IPS DF 6.9 (cell line): ENCODE data around the gene SERF2.
"Not testable (repeated sequence)": the region's sequence is repeated elsewhere in the genome, so short reads cannot be mapped to it uniquely, and the experiment has no call there.

Source experiments
- DNase-seq: peaks from one replicate; pipeline ENCODE4 v3.0.0-alpha.2; 2013; ENCODE audit warnings: low read depth, low spot score
- H3K27ac ChIP-seq: one replicate; pipeline ENCODE4 v1.5.1; 2013; ENCODE audit warnings: low read length, control low read depth
- H3K27me3 ChIP-seq: 2 replicates; pipeline ENCODE4 v1.6.1; 2013; ENCODE audit warnings: mild to moderate bottlenecking, low read length; ENCODE audit not compliant: control insufficient read depth, insufficient read depth
- H3K36me3 ChIP-seq: 2 replicates; pipeline ENCODE4 v1.6.1; 2013; ENCODE audit warnings: low read length; ENCODE audit not compliant: control insufficient read depth, insufficient read depth
- H3K4me1 ChIP-seq: 2 replicates; pipeline ENCODE4 v1.6.1; 2013; ENCODE audit warnings: low read length; ENCODE audit not compliant: control insufficient read depth, insufficient read depth
- H3K4me3 ChIP-seq: 2 replicates; pipeline ENCODE4 v1.5.1; 2013; ENCODE audit warnings: mild to moderate bottlenecking, low read length
- H3K9me3 ChIP-seq: 2 replicates; pipeline ENCODE4 v1.6.1; 2013; ENCODE audit warnings: low read length, inconsistent platforms; ENCODE audit not compliant: control insufficient read depth, insufficient read depth
- WGBS: extraction: QIAGEN DNeasy Blood & Tissue Kit; methylation state at CpG from one replicate; pipeline ENCODE4 v1.1.7; 2013; ENCODE audit warnings: mixed read lengths, missing lambda C conversion rate; ENCODE audit not compliant: insufficient read length, insufficient coverage; 5-methylcytosine and 5-hydroxymethylcytosine counted together

SERF2 gene

DNA sequence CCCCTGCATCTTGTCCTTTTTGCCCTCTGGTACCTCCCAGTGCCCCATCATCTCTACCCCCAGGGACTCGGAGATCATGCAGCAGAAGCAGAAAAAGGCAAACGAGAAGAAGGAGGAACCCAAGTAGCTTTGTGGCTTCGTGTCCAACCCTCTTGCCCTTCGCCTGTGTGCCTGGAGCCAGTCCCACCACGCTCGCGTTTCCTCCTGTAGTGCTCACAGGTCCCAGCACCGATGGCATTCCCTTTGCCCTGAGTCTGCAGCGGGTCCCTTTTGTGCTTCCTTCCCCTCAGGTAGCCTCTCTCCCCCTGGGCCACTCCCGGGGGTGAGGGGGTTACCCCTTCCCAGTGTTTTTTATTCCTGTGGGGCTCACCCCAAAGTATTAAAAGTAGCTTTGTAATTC, 1.5 kb downstream of the SERF2 start:
- no peaks in the 10 kb centered on the region for H3K27me3 ChIP-seq
- peaks cover 17% of the 10 kb centered on the region for H3K36me3 ChIP-seq
- DNase-seq, result no peak
- no peaks in the 10 kb centered on the region for H3K9me3 ChIP-seq
- H3K27ac ChIP-seq, result no peak overlapping the region
- WGBS, result no CpG with 5 or more reads among the region's 10 CpGs
- peaks cover 11% of the 10 kb centered on the region; the same call in 1 of the 2 replicates for H3K4me1 ChIP-seq
- no peak overlapping the region for H3K4me3 ChIP-seq

DNA sequence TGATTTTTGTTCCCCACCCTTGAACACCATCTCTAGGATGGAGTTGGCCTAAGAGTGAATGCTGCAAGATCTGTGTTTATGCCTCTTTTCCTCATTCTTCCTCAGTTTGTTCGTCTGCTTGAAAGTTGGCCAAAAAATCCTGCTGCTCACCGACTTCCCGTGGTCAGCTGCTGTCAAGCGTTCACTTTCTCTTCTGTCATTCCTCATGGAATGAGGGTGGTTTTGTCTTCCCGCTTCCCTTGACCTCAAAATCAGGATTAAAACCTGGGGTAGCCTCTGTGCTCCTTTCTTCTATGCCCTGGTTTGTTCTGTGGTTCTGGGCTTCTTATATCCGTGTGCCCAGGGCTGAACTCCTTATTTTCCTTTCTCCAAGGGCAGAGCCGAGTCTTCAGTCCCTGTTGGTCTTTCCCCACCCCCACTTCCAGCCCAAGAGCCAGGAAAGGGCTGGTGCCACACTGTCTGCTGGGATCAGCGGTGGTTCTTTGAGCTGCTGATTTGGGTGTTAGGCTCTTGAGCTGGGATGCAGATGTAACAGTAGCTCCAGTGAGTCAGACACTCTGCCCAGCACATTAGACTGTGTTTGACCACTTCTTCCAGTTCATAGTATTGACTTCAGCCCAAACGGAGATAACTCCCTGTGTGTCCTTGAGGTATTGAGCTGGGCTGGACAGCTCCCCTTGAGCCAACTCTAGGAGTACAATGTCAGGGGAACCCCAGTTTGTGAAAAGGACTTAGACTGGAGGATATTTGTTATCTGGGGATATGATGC, 2.3 kb downstream of the SERF2 start:
- no peaks in the 10 kb centered on the region for H3K27me3 ChIP-seq
- H3K9me3 ChIP-seq, result no peaks in the 10 kb centered on the region
- H3K4me3 ChIP-seq, result no peak overlapping the region
- no CpG with 5 or more reads among the region's 9 CpGs for WGBS
- DNase-seq, result no peak
- no peak overlapping the region for H3K27ac ChIP-seq
- H3K4me1 ChIP-seq, result peaks cover 12% of the 10 kb centered on the region; the same call in 1 of the 2 replicates
- H3K36me3 ChIP-seq, result peaks cover 23% of the 10 kb centered on the region

DNA sequence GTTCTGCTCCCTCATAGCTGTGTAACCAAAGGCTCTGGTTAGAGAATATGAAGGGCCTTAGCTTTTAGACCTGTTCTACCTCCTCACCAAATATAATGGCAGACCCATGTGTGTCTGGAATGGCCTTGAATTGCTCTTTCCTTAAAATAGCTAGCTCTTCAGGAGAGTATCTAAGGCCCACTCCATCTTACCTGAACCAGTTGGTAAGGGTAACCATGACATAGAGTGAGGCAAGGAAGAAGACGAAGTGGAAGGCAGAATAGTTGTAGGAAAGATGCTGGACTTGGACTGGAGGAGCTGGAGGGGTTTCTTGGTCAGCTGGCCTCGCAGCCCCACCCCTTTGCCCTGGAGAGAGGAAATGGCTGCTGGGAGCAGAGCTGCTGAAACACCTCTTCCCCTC, 3.1 kb downstream of the SERF2 start:
- peaks cover 16% of the 10 kb centered on the region; the same call in 1 of the 2 replicates for H3K4me1 ChIP-seq
- no peaks in the 10 kb centered on the region for H3K27me3 ChIP-seq
- H3K36me3 ChIP-seq, result peaks cover 23% of the 10 kb centered on the region
- H3K9me3 ChIP-seq, result no peaks in the 10 kb centered on the region
- WGBS, result no CpG with 5 or more reads among the region's 2 CpGs
- no peak overlapping the region for H3K27ac ChIP-seq
- H3K4me3 ChIP-seq, result no peak overlapping the region
- no peak for DNase-seq

DNA sequence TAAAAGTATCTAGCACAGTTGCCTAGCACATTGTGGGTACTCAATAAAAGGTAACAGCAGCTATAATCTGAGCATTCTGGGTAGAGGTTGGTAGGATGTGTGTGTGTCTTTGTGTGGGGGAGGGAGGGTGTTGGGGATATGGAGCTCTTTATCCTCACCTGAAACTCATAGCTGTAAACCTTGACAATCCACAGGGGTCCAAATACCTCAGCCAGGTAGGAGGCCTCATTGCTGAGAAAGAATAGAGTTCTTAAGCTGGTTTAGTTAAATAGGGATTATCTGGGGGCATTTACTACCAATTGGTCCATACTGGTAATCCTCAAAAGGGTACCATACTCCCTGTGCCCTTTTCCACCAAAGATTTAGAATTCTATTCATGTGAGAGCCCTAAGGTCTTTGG, 3.9 kb downstream of the SERF2 start:
- H3K9me3 ChIP-seq, result no peaks in the 10 kb centered on the region
- DNase-seq, result no peak
- H3K4me1 ChIP-seq, result peaks cover 17% of the 10 kb centered on the region; the same call in 1 of the 2 replicates
- H3K36me3 ChIP-seq, result peaks cover 23% of the 10 kb centered on the region
- H3K4me3 ChIP-seq, result no peak overlapping the region
- H3K27me3 ChIP-seq, result no peaks in the 10 kb centered on the region
- H3K27ac ChIP-seq, result no peak overlapping the region

DNA sequence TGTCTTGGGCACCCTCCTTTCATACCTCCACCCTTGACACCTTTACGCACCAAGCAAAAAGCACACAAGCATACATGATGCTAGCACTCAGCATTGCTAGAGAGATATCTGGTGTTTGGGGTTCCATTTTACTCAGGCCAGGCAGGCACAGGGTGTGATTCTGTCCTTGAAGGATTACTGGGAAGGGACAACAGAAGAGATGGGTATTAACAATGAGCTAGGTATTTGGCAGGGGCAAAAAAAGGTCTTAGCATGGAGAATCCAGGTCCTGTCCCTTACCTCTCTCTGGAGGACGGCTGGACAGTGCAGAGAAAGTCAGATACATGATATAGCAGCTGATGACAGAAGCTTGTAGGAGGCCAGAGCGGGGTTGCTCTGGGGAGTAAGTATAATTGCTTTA, 4.4 kb downstream of the SERF2 start:
- H3K27ac ChIP-seq, result no peak overlapping the region
- WGBS, result no CpG with 5 or more reads among the region's 3 CpGs
- peaks cover 23% of the 10 kb centered on the region for H3K36me3 ChIP-seq
- no peak for DNase-seq
- H3K4me1 ChIP-seq, result peaks cover 17% of the 10 kb centered on the region; the same call in 1 of the 2 replicates
- no peaks in the 10 kb centered on the region for H3K27me3 ChIP-seq
- no peaks in the 10 kb centered on the region for H3K9me3 ChIP-seq
- H3K4me3 ChIP-seq, result no peak overlapping the region

DNA sequence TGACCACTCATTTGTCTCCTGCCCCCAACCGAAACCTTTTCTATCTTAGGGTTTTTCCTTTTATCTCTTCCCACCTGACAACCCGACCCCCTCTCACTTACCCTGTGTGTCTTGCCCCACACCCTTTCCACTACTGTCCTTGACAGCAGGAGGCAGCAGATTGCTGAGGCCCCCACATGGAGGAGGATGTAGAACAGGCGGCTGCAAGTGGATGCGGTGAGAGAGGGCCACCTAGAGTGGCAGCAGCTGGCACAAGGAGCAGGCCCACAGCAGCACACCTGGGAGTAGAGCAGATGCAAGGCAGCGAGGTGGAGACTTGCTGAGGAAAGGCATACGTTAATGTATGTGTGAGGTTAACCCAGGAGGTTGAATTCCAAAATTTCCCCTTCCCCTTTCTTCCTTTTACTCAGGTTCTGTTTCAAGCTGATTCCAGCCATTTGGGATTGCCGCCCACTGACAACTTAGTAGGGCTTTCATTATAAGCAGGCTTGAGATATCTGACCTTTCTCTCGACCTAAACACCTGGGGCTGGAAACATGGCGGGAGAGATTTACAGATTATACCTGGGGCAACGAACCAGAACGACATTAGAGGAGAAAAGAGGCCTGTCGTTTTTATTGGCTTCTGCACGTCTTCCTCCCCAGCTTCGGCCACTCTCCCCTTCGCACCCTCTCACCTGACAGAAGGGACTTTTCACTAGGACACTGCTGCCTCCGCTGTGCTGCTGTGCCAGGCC, 7.3 kb downstream of the SERF2 start:
- no peak for DNase-seq
- H3K27ac ChIP-seq, result no peak overlapping the region
- WGBS, result no CpG with 5 or more reads among the region's 16 CpGs
- no peak overlapping the region for H3K4me3 ChIP-seq
- H3K9me3 ChIP-seq, result no peaks in the 10 kb centered on the region
- H3K4me1 ChIP-seq, result peaks cover 13% of the 10 kb centered on the region; the same call in 1 of the 2 replicates
- no peaks in the 10 kb centered on the region for H3K27me3 ChIP-seq
- H3K36me3 ChIP-seq, result peaks cover 17% of the 10 kb centered on the region; the same call in 1 of the 2 replicates

DNA sequence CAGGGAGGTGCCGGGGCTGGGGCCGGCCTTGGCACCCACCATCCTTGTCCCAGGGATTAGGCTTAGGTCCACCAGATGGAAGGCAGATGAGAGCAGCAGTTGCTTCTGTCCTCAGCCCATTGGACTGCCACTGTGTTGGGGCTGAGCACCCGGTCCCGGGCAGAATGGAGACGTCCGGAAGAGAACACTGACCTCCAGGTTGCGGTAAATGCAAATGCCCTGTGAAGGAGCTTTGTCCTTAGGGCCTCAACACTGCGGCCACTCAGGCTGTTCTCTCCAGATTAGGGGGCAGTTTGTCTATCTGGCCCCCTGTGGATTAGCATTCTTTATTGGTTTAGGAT, 7.8 kb downstream of the SERF2 start, which contains the start of gene SERINC4:
SERINC4 (minus strand) TSS at position 276 of the 341 bp plus-strand sequence; CDS start at position 42, 234 bp downstream.
- no peak for DNase-seq
- Histone ChIP-seq H3K4me3 (peak within 1 kb of the TSS; percentile 56), H3K27me3 (no peaks in the 10 kb centered on the region), H3K9me3 (no peaks in the 10 kb centered on the region), H3K27ac (no peak within 1 kb of the TSS), H3K4me1 (peaks cover 10% of the 10 kb centered on the region; the same call in 1 of the 2 replicates), H3K36me3 (peaks cover 17% of the 10 kb centered on the region; the same call in 1 of the 2 replicates)
- no CpG with 5 or more reads among the region's 8 CpGs for WGBS

DNA sequence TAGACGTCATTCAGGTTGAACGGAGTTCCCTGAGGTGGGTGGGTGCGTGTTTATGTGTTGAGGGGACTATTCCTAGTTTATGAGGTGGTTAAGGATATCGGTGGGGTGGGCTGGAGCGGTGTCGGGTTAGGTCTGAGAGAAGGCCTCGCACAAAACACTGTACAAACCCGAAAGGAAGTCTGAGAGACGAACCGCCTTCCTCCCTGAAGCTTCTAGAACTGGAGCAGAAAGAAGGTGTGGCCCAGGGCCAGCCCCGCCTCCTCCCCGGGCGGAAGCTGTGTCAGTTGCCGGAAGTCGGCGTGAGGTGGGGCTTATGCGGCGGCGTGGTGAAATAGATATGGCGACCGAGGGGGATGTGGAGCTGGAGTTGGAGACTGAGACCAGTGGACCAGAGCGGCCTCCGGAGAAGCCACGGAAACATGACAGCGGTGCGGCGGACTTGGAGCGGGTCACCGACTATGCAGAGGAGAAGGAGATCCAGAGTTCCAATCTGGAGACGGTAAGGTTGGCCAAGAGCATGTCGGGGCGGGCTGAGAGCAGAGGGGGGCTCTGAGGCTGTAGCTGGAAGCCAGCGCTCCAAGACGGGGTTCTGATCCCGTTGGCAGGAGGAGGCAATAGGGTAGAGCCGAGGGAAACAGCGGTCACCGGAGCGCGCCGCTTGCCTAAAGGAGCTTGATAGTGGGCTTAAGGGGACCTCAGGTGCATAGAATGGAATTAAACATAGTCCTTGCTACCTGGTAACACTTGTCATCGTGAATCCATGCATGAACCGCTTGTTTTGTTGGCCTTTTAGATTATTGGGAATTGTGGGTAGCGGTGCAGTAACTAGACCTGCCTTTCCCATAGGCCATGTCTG, 8.4 kb downstream of the SERF2 start, which contains the start of gene HYPK:
HYPK (plus strand) TSS at position 314 of the 856 bp plus-strand sequence; CDS start at position 338, 24 bp downstream.
- no peaks in the 10 kb centered on the region for H3K9me3 ChIP-seq
- no CpG with 5 or more reads among the region's 44 CpGs for WGBS
- no peak for DNase-seq
- H3K27ac ChIP-seq, result no peak within 1 kb of the TSS
- peaks cover 6% of the 10 kb centered on the region; the same call in 1 of the 2 replicates for H3K4me1 ChIP-seq
- peaks cover 15% of the 10 kb centered on the region; the same call in 1 of the 2 replicates for H3K36me3 ChIP-seq
- peak within 1 kb of the TSS; percentile 56 for H3K4me3 ChIP-seq
- H3K27me3 ChIP-seq, result no peaks in the 10 kb centered on the region

DNA sequence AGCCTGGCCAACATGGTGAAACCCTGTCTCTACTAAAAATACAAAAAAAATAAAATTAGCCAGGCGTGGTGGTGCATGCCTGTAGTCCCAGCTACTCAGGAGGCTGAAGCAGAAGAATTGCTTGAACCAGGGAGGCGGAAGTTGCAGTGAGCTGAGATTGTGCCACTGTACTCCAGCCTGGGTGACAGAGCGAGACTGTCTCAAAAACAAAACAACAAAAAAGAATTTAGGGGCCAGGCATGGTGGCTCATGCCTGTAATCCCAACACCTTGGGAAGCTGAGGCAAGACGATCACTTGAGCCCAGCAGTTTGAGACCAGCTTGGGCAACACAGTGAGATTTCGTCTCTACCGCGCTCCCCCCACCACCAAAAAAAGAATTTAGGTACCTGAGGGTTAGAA, 10.6 kb downstream of the SERF2 start:
- H3K9me3 ChIP-seq, DNase-seq, H3K4me1 ChIP-seq, H3K27me3 ChIP-seq, H3K4me3 ChIP-seq, H3K27ac ChIP-seq: not testable (repeated sequence)
- peaks cover 17% of the 10 kb centered on the region; the same call in 1 of the 2 replicates for H3K36me3 ChIP-seq
- WGBS, result no CpG with 5 or more reads among the region's 7 CpGs

DNA sequence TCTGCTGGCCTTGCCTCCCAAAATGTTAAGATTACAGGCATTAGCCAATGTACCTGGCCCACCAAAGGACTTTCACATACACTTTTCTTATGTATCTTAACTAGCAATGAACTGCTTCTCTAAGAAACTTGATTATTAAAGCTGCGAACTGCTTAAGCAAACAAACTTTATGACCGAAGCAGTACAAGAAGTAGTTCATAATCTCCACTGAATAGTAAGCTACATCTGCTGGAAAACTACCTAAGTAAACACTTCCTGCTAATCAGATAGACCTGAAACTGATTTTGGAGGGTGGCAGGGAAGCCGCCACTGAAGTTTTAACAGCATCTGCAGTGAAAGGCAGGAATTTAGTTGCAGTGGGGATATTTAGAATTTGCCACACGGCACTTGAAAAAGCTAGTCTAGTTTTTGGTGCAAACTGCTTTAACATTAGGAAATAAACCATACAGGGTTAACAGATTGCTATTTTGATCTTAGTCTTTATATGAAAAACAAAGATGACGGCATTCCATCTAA, 16.4 kb downstream of the SERF2 start:
- H3K4me3 ChIP-seq, result no peak overlapping the region
- WGBS, result no CpG with 5 or more reads among the region's 5 CpGs
- DNase-seq, result no peak
- H3K36me3 ChIP-seq, result peaks cover 34% of the 10 kb centered on the region
- no peaks in the 10 kb centered on the region for H3K9me3 ChIP-seq
- no peak overlapping the region for H3K27ac ChIP-seq
- H3K4me1 ChIP-seq, result no peaks in the 10 kb centered on the region
- H3K27me3 ChIP-seq, result no peaks in the 10 kb centered on the region
